SK-N-MC (cell line): ENCODE data around the gene CLIP1.
"Not testable (repeated sequence)": the region's sequence is repeated elsewhere in the genome, so short reads cannot be mapped to it uniquely, and the experiment has no call there.

ENCODE experiments used
- DNase-seq: peaks from one replicate; pipeline ENCODE4 v3.0.0-alpha.2; 2011; ENCODE audit warnings: low read depth, low spot score
- H3K27ac ChIP-seq: fragments of 200-600 bp; sonication (generic); 2 replicates; pipeline ENCODE4 v1.5.1; 2016; ENCODE audit warnings: mixed run types
- H3K36me3 ChIP-seq: fragments of 200-600 bp; sonication (generic); 2 replicates; pipeline ENCODE4 v1.6.1; 2017; ENCODE audit warnings: antibody characterized with exemption, low read length, mixed read lengths; ENCODE audit not compliant: insufficient read depth
- H3K4me3 ChIP-seq: fragments of 200-600 bp; sonication (generic); 2 replicates; pipeline ENCODE4 v1.5.1; 2016
- H3K9ac ChIP-seq: fragments of 200-600 bp; sonication (generic); 2 replicates; pipeline ENCODE4 v1.8.0; 2017; ENCODE audit warnings: mixed run types, mixed read lengths; ENCODE audit not compliant: insufficient read length
- H3K9me3 ChIP-seq: fragments of 200-600 bp; sonication (generic); 2 replicates; pipeline ENCODE4 v1.6.1; 2017; ENCODE audit warnings: low read depth, mild to moderate bottlenecking, antibody characterized with exemption, low read length, moderate library complexity, mixed read lengths
- EZH2 ChIP-seq: fragments of 200-600 bp; sonication (generic); IDR thresholded peaks from one replicate; pipeline ENCODE4 v1.6.1; 2017; ENCODE audit warnings: antibody characterized with exemption
- FOXP2 ChIP-seq: optimal IDR thresholded peaks from 2 replicates; pipeline ENCODE3; 2011; ENCODE audit warnings: mild to moderate bottlenecking, moderate library complexity; ENCODE audit not compliant: insufficient read depth; ENCODE audit errors: extremely low read length, control extremely low read depth
- POLR2AphosphoS5 ChIP-seq: IDR thresholded peaks from 2 replicates; pipeline ENCODE4 v1.6.1; 2012; ENCODE audit warnings: mild to moderate bottlenecking, low read depth, low read length, borderline replicate concordance

The CLIP1 gene

GRCh38 chr12:122421821-122422729 is at the start of gene CLIP1:
Gene CLIP1, minus strand, starts transcription at chr12:122422669. Its CDS starts 42,217 bp downstream, at chr12:122380452.
- TF ChIP-seq POLR2AphosphoS5 (no peak), EZH2 (no peak), FOXP2 (no peak)
- Histone ChIP-seq H3K36me3 (no peaks in the 10 kb centered on the region), H3K9me3 (no peaks in the 10 kb centered on the region), H3K4me3 (peak within 1 kb of the TSS; percentile 87), H3K9ac (peak within 1 kb of the TSS; percentile 88), H3K27ac (peak within 1 kb of the TSS; percentile 19; the same call in 1 of the 2 replicates)
- no peak for DNase-seq

DNA sequence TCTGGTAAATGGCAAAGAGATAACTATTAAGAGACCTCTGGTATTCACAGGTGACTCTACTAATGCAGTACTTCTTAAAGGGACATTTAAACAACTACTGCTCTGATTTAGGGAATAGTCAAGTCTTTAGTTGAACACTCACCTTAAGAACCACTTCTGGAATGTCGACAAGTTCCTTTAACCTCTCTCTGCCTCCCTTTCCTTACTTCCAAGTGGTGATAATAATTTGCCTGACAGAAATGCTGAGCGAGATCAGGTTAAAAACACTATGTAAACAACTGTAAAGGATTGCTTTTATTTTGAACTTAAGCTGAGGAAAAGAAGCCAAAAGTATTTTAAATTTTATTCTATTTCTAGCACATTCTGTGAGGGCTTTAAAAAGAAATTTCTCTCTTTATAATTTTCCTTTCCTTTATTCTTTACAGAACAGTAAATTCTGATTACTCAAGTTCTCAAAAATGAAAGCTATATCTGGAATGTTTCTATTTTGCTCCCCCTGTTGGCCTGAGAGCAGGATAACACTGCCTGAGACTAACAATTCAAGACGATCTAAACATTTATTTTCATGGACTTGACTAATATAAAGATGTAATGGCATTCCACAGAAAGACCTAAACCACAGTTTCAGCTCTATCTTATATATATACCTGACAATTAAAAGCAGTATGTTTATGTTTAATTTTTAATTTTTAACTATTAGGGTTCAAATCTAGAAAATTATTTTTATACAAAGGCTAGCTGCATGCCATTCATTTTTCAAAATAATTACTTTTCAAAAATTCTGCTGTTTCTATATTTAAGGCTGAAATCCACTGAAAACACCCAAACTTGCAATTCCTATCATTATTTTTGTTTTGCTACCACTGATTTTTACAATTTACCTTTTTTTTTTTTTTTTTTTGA is 49.1 kb upstream of the CLIP1 start:
- H3K27ac ChIP-seq, result peak overlapping the region; percentile 8; the same call in 1 of the 2 replicates
- H3K9ac ChIP-seq, result no peak overlapping the region
- no peak overlapping the region for H3K4me3 ChIP-seq

GRCh38 chr12:122470576-122470975 is 48.1 kb upstream of the CLIP1 start:
- not testable (repeated sequence) for DNase-seq, H3K9ac ChIP-seq, H3K27ac ChIP-seq, H3K4me3 ChIP-seq, H3K9me3 ChIP-seq
- H3K36me3 ChIP-seq, result peaks cover 31% of the 10 kb centered on the region

More for the DNA sequence above, 49.1 kb upstream of the CLIP1 start:
- no peak for TF ChIP-seq FOXP2
- TF ChIP-seq POLR2AphosphoS5, result no peak
- no peak for TF ChIP-seq EZH2
- Histone ChIP-seq H3K9me3 (no peaks in the 10 kb centered on the region), H3K36me3 (peaks cover 41% of the 10 kb centered on the region)
- peak; percentile 51 for DNase-seq

DNA sequence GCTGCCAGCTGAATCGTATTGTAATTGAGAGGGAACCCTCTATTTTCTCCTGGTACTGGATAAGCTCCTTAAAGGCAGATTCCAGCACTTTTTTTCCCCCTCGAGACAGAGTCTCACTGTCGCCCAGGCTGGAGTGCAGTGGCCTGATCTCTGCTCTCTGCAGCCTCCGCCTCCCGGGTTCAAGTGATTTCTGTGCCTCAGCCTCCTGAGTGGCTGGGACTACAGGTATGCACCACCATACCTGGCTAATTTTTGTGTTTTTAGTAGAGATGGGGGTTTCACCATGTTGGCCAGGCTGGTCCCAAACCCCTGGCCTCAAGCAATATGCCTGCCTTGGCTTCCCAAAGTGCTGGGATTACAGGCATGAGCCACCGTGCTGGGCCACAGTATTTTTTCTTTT is 47.4 kb upstream of the CLIP1 start:
- H3K27ac ChIP-seq, H3K9me3 ChIP-seq, H3K9ac ChIP-seq, H3K4me3 ChIP-seq, DNase-seq: not testable (repeated sequence)
- peaks cover 26% of the 10 kb centered on the region for H3K36me3 ChIP-seq

DNA sequence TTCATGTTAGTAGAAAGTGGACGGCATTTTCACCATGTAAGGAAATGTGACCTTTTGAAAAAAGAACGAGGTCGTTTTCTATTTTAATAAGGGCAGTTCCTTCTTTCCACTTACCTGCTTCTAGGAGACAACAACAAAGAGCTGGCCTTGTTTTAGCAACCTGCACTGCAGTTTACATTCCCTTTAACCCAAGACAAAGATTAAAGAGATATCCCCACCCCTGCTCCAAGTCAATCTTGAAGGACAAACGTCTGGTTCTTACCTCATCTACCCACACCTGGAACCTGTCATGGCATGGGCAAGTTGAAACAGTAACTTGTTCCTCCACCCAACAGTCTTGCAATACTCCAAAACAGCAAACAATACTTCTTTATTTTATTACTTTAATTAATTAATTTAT is 45.5 kb upstream of the CLIP1 start:
- DNase-seq, result no peak
- no peaks in the 10 kb centered on the region for H3K9me3 ChIP-seq
- no peak for TF ChIP-seq EZH2
- TF ChIP-seq FOXP2, result no peak
- TF ChIP-seq POLR2AphosphoS5, result no peak
- peaks cover 10% of the 10 kb centered on the region for H3K36me3 ChIP-seq
- no peak overlapping the region for H3K4me3 ChIP-seq
- no peak overlapping the region for H3K27ac ChIP-seq
- no peak overlapping the region for H3K9ac ChIP-seq

DNA sequence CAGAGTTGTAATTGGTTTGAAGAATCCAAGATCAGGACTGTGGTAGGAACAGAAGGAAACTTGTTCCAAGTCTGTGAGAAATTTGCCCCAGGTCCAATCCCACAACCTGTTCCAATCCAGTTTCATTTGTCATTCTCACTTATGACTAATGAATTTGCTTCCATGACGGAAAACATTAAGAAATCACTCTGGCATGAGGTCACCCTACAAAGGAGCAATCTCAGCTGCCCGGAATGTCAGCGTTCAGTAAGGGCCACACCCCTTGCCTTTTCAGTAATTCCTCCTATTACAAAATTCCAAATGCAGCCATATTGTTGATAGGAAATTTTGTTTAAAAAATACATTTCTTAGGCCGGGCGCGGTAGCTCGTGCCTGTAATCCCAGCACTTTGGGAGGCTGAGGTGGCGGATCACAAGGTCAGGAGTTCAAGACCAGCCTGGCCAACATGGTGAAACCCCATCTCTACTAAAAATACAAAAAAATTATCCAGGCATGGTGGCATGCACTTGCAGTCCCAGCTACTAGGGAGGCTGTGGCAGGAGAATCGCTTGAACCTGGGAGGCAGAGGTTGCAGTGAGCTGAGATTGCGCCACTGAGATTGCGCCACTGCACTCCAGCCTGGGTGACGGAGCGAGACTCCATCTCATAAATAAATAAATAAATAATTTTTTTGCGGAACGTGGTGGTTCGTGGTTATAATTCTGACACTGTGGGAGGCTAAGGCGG is 42.0 kb upstream of the CLIP1 start:
- H3K27ac ChIP-seq, H3K36me3 ChIP-seq, H3K9ac ChIP-seq, H3K4me3 ChIP-seq, DNase-seq, H3K9me3 ChIP-seq: not testable (repeated sequence)

DNA sequence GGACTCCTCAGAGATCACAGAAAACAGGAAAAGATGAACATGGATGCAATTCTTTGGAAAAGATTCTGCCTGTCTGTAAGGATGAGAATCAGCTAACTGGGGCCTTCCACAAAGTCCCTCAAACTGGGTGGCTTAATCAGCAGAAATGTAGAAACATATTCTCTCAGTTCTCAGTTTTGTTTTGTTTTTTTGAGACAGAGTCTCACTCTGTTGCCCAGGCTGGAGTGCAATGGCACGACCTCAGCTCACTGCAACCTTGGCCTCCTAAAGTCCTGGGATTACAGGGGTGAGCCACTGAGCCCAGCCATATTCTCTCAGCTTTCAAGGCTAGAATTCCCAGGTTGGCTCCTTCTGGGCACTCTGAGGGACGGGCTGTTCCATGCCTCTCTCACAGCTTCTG is 38.2 kb upstream of the CLIP1 start:
- H3K36me3 ChIP-seq, result no peaks in the 10 kb centered on the region
- H3K9ac ChIP-seq, result no peak overlapping the region
- H3K4me3 ChIP-seq, result no peak overlapping the region
- TF ChIP-seq EZH2 (no peak), FOXP2 (no peak), POLR2AphosphoS5 (no peak)
- no peaks in the 10 kb centered on the region for H3K9me3 ChIP-seq
- H3K27ac ChIP-seq, result no peak overlapping the region
- no peak for DNase-seq

- TF ChIP-seq EZH2, result no peak
- no peak overlapping the region for H3K27ac ChIP-seq
Observed at GRCh38 chr12:122460061-122460460, 37.6 kb upstream of the CLIP1 start.

More at GRCh38 chr12:122460061-122460460, 37.6 kb upstream of the CLIP1 start:
- Histone ChIP-seq H3K9me3 (no peaks in the 10 kb centered on the region), H3K9ac (no peak overlapping the region), H3K4me3 (no peak overlapping the region), H3K36me3 (no peaks in the 10 kb centered on the region)
- DNase-seq, result no peak
